ENCODE data around the gene CCDC175.
A peak's percentile ranks its signal among the peaks of the same experiment; 100 is the strongest.

Gene CCDC175

DNA sequence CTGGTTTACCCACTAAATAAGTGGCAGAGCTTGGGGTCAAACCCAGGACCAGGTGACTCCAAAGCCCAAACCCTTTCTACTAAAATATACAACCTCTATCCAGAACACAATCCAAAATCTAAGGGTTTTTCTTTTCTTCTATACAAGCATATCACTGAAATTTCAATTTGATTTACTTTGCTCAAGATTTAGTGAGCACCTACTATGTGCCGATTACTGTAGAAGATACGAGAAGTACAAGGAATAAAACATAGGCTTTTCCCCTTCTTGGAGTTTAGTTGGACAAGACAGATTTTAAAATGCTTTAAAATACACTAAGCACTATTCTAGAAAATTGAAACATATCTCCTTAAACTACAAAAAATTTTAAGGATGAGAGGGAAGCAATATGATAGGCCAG, 95.2 kb downstream of the CCDC175 start:
- DNase-seq, result no peak

- no peak for DNase-seq
Measured at GRCh38 chr14:59480166-59480565, 96.4 kb downstream of the CCDC175 start.

DNA sequence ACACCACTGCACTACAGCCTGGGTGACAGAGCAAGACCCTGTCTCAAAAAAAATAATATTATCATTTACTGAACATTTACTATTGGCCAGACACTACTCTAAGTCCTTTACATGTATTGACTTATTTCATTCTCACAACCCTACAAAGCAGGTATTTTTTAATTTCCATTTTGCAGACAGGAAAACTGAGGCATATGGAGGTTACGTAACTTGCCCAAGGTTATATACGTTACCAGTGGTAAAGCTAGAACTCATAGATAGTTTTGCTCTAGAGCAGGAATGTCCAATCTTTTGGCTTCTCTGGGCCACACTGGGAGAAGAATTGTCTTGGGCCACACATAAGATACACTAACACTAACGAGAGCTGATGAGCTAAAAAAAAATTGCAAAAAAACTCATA, 98.1 kb downstream of the CCDC175 start:
- no peak for DNase-seq

GRCh38 chr14:59475709-59476108, 100.9 kb downstream of the CCDC175 start:
- DNase-seq, result no peak

DNA sequence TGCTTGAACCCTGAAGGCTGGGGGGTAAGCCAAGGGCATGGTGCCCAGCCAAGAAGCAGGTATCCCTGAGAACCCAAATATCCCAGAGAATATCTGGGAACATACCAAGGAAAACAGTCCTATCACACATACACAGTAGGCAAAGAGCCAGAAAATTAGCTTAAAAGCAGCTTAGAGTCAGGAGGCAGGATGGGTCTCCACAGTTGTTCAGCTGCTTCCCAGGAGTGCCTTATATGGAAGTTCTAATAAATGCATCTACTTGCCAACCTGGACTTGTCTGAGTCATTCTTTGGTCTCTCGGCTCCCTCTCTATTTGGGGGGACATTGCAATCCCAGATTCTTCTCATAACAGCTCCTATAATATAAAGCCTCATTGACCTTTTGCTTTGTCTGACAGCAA, 102.4 kb downstream of the CCDC175 start:
- no peak for DNase-seq

DNA sequence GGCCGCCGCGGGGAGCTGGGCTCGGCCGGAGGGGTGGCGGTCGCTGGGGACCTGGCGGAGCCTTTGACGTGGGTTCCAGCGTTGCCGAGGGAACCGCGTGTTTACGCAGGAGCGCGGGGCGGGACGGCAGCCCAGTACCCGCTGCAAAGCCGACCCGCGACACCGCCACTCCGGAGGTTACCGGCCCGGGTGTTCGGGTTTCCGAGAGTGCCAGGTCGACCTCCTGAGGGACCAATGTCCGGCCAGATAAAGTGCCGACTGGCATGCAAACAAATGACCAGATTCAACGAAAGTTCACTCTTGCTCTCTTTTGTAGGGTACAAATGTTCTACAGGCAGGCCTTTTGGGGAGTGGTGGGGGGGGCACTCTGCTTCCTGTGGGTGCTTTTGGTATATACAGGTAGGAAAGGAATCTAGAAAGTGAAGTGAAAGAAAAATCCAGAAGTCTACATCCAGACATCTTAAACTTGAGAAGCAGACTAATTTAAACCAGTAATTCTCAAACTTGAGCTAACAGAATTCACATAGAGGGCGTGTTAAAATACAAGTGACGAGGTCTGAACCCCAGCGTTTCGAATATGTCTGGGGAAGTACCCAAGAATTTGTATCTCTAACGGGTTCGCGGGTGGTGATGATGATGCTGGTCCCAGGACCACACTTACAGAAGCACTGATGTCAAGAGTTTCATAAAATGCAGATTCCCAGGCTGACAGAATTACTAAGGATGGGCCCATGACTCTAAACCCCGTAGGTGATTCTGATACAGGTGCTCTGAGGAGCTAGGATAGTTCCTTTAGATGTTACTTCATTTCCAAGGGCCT, 111.1 kb downstream of the CCDC175 start, which contains the start of gene GPR135:
GPR135 (minus strand) TSS at position 65 of the 820 bp plus-strand sequence. CDS start 154 bp downstream, outside the sequence.
- DNase-seq, result peak; percentile 43

DNA sequence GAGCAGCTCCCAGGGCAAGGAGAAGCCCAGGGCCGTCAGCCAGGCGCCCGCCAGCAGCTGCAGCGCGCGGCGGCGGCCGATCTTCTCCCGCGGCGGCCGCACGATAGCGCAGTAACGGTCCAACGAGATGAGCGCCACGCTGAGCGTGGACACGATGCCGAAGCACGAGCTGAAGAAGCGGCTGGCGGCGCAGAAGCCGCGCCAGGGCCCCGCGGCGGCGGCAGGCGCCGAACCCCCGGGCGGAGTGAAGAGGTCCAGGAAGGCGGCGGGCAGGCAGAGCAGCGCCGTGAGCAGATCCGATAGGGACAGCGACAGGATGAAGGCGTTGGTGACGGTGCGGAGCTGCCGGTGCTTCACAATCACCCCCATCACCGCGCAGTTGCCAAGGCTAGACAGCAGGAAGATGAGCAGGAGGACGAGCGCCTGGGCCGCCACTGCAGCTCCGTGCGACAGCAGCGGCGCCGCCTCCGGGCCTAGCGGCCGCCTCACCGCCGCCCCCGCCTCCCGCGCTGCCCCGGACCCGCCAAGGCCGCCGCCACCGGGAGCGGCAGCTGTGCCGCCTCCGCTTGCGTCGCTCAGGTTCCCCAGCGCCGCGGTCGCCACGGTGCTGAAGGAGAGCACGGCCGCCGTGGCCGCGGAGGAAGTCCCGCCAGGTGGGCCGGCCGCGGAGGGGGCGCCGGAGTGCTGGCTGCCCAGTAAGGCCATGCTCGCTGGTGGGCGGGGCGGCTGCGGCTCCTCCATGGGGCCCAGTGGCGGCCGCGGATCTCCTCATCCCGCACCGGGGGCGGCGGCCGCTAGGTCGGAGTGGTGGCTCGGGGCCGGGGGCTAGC, 111.9 kb downstream of the CCDC175 start:
- DNase-seq, result peak; percentile 58

GRCh38 chr14:59463787-59464485, 112.7 kb downstream of the CCDC175 start:
- peak; percentile 7 for DNase-seq

GRCh38 chr14:59461891-59462290, 114.7 kb downstream of the CCDC175 start:
- DNase-seq, result no peak

DNA sequence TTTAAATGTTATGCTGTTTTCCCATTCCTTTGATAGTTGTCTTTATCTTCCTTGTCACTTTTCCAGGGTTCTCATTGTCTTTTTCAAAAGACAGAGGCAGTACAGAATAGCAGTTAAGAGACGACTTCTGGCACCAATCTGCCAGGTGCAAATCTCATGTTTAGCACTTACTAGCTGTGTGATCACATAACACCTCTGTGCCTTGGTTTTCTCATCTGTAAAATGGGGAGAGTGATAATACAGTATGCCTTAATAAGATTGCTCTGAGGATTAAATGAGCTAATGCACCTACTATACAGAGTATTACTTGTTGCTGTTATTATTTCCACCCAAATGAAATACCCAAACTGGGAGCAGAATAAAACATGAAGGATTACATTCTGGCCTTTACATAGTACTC, 116.2 kb downstream of the CCDC175 start:
- DNase-seq, result no peak

DNA sequence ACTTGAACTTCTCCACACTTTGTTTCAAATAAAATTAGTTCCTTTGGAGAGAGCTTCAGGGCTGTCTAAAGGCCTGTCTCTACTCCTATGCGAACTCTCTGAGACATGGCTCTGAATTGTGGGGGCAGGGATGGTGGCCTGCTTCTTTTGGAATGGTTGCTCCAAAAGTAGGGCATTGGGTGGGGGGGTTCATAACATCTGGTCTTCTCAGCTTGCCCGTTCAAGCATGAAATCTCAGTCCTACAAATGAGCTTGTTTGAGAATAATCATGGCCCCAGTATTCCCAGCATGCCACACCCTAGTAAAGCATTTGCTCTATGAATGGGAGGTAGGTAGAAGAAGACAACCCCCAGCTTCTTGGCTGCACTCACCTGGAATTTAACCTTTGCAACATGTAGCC, 118.1 kb downstream of the CCDC175 start:
- no peak for DNase-seq

DNA sequence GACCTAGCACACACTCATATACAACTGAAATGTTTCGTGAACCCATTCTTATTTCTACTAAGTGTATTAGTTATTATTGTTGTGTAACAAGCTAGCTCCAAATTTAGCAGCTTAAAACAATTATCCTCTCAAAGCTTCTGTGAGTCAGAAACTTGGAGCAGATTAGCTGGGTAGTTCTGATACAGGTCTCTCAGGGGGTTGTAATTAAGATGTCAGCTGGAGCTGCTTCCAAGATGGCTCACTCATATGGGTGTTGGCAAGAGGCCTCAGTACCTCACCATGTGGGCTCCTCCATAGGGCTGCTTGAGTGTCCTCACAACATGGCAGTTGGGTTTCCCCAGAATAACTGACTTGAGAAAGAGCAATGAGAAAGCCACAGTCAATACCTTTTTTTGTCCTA, 121.2 kb downstream of the CCDC175 start:
- no peak for DNase-seq

Measured in CD4-positive, alpha-beta T cell treated with Interleukin-10 for 1 hour (primary cell).